HG03103 (cell line): ENCODE data around the gene RNF222.
"Not testable (repeated sequence)": the region's sequence is repeated elsewhere in the genome, so short reads cannot be mapped to it uniquely, and the experiment has no call there.

Source experiments
- ATAC-seq: cut with Tn5 transposase; IDR thresholded peaks from one replicate; pipeline ENCODE4 v1.9.1; 2021; ENCODE audit warnings: low read depth; ENCODE audit not compliant: unreplicated experiment

Gene RNF222

GRCh38 chr17:8413328-8413727 lies 15.7 kb upstream of the RNF222 start:
- no peak for ATAC-seq

GRCh38 chr17:8412089-8412488 lies 14.5 kb upstream of the RNF222 start:
- no peak for ATAC-seq

GRCh38 chr17:8410883-8411238 lies 13.2 kb upstream of the RNF222 start:
- no peak for ATAC-seq

- ATAC-seq, result no peak
Measured at GRCh38 chr17:8409966-8410882, 12.6 kb upstream of the RNF222 start.

- no peak for ATAC-seq
Measured at GRCh38 chr17:8408371-8408770, 10.7 kb upstream of the RNF222 start.

GRCh38 chr17:8406174-8406573 lies 8.5 kb upstream of the RNF222 start:
- no peak for ATAC-seq

- no peak for ATAC-seq
Measured at GRCh38 chr17:8405499-8406016, 7.9 kb upstream of the RNF222 start.

- no peak for ATAC-seq
Measured at GRCh38 chr17:8402921-8403536, 5.4 kb upstream of the RNF222 start.

GRCh38 chr17:8401107-8401506 lies 3.5 kb upstream of the RNF222 start:
- no peak for ATAC-seq

- ATAC-seq, result no peak
Measured at GRCh38 chr17:8398980-8399379, 1.4 kb upstream of the RNF222 start.

GRCh38 chr17:8394497-8394896 lies 3.1 kb downstream of the RNF222 start:
- ATAC-seq, result not testable (repeated sequence)

GRCh38 chr17:8393470-8394231 lies 4.0 kb downstream of the RNF222 start:
- ATAC-seq, result no peak

GRCh38 chr17:8392674-8393469 lies 4.8 kb downstream of the RNF222 start:
- ATAC-seq, result no peak

GRCh38 chr17:8392274-8392673 lies 5.4 kb downstream of the RNF222 start:
- ATAC-seq, result no peak

- no peak for ATAC-seq
Measured at GRCh38 chr17:8391711-8392110, 5.9 kb downstream of the RNF222 start.

- no peak for ATAC-seq
Measured at GRCh38 chr17:8387914-8388651, 9.5 kb downstream of the RNF222 start.

GRCh38 chr17:8386841-8387240 lies 10.8 kb downstream of the RNF222 start:
- no peak for ATAC-seq

- ATAC-seq, result no peak
Measured at GRCh38 chr17:8384801-8385378, 12.7 kb downstream of the RNF222 start.

- peak; percentile 75 for ATAC-seq
Measured at GRCh38 chr17:8383143-8383822, 14.3 kb downstream of the RNF222 start, which contains the start of gene RPL26. Gene RPL26 (minus strand): TSS chr17:8383193. CDS start chr17:8382310, 883 bp downstream.
